Endothelial cell of umbilical vein (primary cell): Measurements from ENCODE around the gene XPO5.

Experiments
- CTCF ChIP-seq, 2 donors: IDR thresholded peaks; 1 replicate in 1 of 2; 2 replicates in 1 of 2; pipeline ENCODE4 v1.5.1; 2011; ENCODE audit warnings: low read length in 2 of 2, mild to moderate bottlenecking in 2 of 2, moderate library complexity in 2 of 2, control low read depth in 1 of 2, inconsistent platforms in 1 of 2, low read depth in 1 of 2; ENCODE audit not compliant: insufficient read depth in 1 of 2; ENCODE audit errors: extremely low read depth in 1 of 2
- EZH2 ChIP-seq: IDR thresholded peaks from 2 replicates; pipeline ENCODE4 v1.6.1; 2012; ENCODE audit warnings: borderline replicate concordance, low read depth, mild to moderate bottlenecking, moderate library complexity, low read length, inconsistent platforms; ENCODE audit not compliant: severe bottlenecking
- FOS ChIP-seq: IDR thresholded peaks from 2 replicates; pipeline ENCODE4 v1.6.1; 2011; ENCODE audit warnings: mild to moderate bottlenecking, low read length, moderate library complexity, borderline replicate concordance; ENCODE audit not compliant: insufficient read depth
- POLR2A ChIP-seq: IDR thresholded peaks from 2 replicates; pipeline ENCODE4 v1.6.1; 2012; ENCODE audit warnings: low read depth, mild to moderate bottlenecking, control low read depth, low read length

- TF ChIP-seq EZH2 (no peak), CTCF (IDR thresholded peaks at IDR 0.05; ENCODE audit: extremely low read depth in 1 of 2, insufficient read depth in 1 of 2, low read depth in 1 of 2, low read length in 2 of 2) (no peak), POLR2A (no peak), FOS (no peak)
Observed at GRCh38 chr6:43495409-43495941, 80.4 kb downstream of the XPO5 start.
